Omental fat pad (tissue), 4 donors: ENCODE data around the gene MYL6. TPM values are rescaled to one million over a fixed set of nuclear protein-coding genes. Genes with fewer than 3 reads are reported as not detected.

ENCODE experiments used
- ATAC-seq: fragments of 150-250 bp; one replicate; pipeline ENCODE4 v1.9.1; 2016; ENCODE audit warnings: mild to moderate bottlenecking, moderate library complexity; ENCODE audit not compliant: low FRiP score
- DNase-seq: peaks from one replicate; pipeline ENCODE4 v3.0.0-alpha.2; 2019; ENCODE audit warnings: low spot score
- total RNA-seq, 4 donors: library from RNA; depleted of rRNA; stranded (reverse); fragments of >200 nt; gene quantifications; one replicate each; pipeline ENCODE4 v1.1.0, GENCODE V29; 2016
- TF ChIP-seq, protein P1 (sequence below), 3 donors: fragments of 450-650 bp; IDR thresholded peaks; one replicate each; pipeline ENCODE4 v1.5.1; 2016 to 2017; ENCODE audit warnings: antibody characterized with exemption in 3 of 3, mild to moderate bottlenecking in 3 of 3, moderate library complexity in 2 of 3

Gene MYL6
- total RNA-seq, 4 donors from 2014 or later: 2,379 to 4,265 (median 3,293) TPM

DNA sequence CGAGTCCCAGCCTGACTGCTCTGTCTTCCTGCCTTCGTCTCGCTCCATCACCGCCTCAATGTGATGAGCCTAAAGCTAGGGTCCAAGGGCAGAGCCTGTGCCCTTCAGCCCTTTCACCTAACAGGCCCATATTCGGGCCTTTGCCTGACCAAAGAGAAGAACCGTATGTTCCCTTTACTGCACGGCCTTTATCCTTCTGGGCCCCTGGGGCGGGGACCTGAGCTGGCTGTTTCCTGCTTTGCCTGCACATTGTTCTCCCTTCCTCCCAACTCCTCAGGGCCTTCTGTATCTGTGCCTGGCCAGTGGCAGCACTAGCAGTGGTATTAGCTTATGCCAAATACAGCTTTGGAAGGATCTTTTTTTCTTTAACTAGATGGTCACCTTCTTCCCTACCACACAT, 14.3 kb upstream of the MYL6 start:
- TF ChIP-seq, protein P1, sequence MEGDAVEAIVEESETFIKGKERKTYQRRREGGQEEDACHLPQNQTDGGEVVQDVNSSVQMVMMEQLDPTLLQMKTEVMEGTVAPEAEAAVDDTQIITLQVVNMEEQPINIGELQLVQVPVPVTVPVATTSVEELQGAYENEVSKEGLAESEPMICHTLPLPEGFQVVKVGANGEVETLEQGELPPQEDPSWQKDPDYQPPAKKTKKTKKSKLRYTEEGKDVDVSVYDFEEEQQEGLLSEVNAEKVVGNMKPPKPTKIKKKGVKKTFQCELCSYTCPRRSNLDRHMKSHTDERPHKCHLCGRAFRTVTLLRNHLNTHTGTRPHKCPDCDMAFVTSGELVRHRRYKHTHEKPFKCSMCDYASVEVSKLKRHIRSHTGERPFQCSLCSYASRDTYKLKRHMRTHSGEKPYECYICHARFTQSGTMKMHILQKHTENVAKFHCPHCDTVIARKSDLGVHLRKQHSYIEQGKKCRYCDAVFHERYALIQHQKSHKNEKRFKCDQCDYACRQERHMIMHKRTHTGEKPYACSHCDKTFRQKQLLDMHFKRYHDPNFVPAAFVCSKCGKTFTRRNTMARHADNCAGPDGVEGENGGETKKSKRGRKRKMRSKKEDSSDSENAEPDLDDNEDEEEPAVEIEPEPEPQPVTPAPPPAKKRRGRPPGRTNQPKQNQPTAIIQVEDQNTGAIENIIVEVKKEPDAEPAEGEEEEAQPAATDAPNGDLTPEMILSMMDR (IDR thresholded peaks at IDR 0.05): no peak
- peak; percentile 21 for ATAC-seq
- no peak for DNase-seq

DNA sequence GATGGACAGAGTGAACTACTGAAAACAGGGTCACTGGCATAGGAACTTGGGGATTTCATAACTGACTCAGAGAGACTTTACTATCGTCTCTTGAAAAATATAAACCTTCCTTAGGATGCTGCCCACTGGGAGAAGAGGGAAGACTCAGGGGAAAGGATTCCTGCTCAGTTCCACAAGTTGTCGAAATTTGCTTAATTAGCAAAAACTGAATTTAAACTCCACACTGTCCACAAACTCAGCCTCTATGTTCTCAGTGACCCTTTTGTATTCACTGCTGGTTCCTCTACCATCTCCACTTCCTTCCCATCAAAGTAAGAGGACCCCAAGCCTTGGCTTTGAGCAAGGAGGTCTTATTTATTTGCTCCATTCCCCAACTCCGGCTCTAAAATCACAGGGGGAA, 12.9 kb upstream of the MYL6 start:
- DNase-seq (no peak), ATAC-seq (no peak)
- TF ChIP-seq, protein P1 (IDR thresholded peaks at IDR 0.05): no peak

DNA sequence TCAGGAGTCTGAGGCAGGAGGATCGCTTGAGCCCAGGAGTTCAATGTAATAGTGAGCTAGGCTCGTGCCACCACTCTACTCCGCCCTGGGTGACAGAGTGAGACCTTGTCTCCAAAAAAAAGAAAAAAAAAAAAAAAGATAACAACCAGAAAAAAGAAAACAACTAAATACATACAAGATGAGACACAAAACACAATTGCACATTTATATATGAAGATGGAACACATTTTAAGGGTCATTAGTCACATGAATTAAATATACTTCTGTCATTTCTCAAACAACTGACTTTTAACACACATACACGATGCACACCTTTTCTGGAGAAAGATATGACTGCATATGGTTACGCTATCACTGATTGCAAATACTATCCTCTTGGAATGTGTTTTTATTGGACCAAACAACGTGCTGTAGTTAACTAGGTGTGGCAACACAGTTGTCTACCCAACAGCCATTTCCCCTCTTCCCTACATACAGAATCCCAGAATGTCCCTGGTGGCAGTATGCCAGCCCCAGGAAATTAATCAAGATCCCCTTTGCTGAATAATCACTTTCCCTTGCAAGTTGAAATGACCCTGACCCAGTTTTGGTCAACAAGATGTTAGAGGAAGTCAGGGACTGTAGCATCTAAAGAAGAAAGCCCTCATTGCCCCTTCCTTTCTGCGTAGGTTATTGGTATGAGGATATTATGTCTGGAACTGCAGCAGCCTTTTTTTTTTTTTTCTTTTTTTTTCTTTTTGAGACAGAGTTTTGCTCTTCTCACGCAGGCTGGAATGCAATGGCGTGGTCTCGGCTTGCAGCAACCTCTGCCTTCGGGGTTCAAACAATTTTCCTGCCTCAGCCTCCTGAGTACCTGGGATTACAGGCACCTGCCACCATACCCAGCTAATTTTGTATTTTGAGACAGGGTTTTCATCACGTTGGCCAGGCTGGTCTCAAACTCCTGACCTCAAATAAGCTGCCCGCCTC, 11.4 kb upstream of the MYL6 start:
- DNase-seq: no peak
- TF ChIP-seq, protein P1 (IDR thresholded peaks at IDR 0.05): no peak
- peak; percentile 17 for ATAC-seq

DNA sequence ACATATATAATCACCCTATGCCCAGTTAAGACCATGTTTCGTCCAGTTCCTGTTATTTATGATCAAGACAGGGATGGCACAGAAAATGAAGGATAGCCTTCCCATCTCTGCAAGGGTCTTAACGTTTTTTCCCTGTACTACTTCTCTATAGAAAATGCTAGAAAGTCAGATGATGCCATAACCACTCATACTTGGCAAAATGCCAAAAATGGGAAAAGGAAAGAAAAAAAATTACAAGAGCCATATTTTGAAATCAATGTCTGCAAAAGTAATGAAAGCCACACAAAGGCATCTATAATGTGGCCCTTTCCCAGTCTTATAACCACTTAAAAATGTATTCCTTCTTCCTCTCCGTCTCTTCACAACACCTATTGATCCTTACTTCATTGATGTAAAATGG, 7.6 kb upstream of the MYL6 start:
- DNase-seq (no peak), ATAC-seq (no peak)
- TF ChIP-seq, protein P1 (IDR thresholded peaks at IDR 0.05): no peak

DNA sequence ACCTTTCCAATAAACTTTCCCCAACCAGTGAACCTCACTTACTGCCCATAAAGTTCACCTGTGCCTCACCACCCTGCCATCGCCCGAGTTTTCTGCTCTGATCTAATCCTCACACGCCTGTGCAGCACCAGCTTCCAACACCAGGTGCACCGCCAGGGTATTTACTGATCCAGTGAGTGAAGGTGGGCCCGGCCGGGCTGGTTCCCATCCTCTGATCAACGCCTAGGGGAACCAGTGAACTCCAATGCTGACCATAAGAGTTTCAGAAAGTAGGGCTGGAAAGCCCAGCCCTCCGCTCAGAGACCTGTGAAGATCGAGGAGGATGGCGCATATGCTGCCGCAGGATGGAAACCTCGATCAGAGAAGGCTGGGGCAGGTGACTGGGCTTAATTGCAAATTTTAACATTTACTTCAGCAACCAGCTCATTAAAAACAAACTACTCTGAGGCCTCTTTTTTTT, 6.5 kb upstream of the MYL6 start:
- TF ChIP-seq, protein P1 (IDR thresholded peaks at IDR 0.05): no peak
- DNase-seq (peak; percentile 53), ATAC-seq (peak; percentile 52)

DNA sequence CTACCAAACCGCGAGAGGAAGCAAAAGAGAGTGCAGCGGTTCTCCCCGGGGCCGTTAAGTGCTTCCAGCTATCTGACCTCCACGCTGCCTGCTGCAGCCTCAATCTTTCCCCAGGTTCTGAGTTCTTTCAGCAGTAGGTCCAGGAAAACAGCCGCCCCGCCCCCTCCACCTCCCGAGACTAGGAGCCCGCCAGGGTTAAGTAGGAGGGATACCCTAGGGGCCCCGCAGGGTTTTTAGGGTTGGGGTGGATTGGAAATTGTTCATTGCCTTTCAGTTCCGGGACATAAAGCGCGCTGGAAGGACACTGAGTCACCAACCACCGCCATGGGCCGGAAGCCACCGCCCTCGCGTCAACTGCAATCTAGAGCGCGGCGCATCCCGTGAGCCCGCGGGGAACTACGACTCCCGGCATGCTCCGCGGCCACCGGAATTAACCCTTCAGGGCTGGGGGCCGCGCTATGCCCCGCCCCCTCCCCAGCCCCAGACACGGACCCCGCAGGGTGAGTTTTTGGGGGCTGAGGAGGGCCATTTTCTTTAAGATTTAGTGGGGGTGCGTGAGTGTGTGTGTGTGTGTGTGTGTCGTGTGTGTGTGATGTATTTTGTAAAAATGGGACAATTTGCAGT, 5.9 kb upstream of the MYL6 start, which contains the start of gene MYL6B:
Gene MYL6B (plus strand): TSS at position 456 of the 624 bp plus-strand sequence. CDS start 1,332 bp downstream, outside the sequence.
- ATAC-seq: peak; percentile 89
- TF ChIP-seq, protein P1 (IDR thresholded peaks at IDR 0.05): no peak
- peak; percentile 78 for DNase-seq
